ENCODE measurements around the gene RFNG. TPM values are rescaled to one million over a fixed set of nuclear protein-coding genes. Genes with fewer than 3 reads are reported as not detected.

RFNG gene
- total and polyA plus RNA-seq, 2 of the 13 experiments (the other 11 are each of a cell fraction or from before 2014, with no cell fraction given) = 61.4 to 64.0 TPM

GRCh38 chr17:82018152-82018988, 33.2 kb downstream of the RFNG start (continued):
- no peak for TF ChIP-seq ZNF607 (CRISPR knock-in tag; IDR thresholded peaks at IDR 0.05; ENCODE audit: borderline replicate concordance)
- TF ChIP-seq NONO (IDR thresholded peaks at IDR 0.05) = no peak
- peak; percentile 54; the same call in 1 of the 2 replicates for TF ChIP-seq NONO (CRISPR knock-in tag; conservative IDR thresholded peaks at IDR 0.05)
- TF ChIP-seq CREM (IDR thresholded peaks at IDR 0.05) = no peak
- no peak for TF ChIP-seq CREM (CRISPR knock-in tag; IDR thresholded peaks at IDR 0.05)
- peak; percentile 8 for TF ChIP-seq PHF5A (CRISPR knock-in tag; IDR thresholded peaks at IDR 0.05; ENCODE audit: low read depth, unreplicated experiment)
- TF ChIP-seq ZNF678 (CRISPR knock-in tag; IDR thresholded peaks at IDR 0.05) = no peak
- TF ChIP-seq HNF1A (IDR thresholded peaks at IDR 0.05; ENCODE audit: low read depth) = no peak
- no peak for TF ChIP-seq HNF1A (CRISPR knock-in tag; IDR thresholded peaks at IDR 0.05; ENCODE audit: borderline replicate concordance)
- no peak for TF ChIP-seq RFX3 (CRISPR knock-in tag; IDR thresholded peaks at IDR 0.05)
- no peak for TF ChIP-seq ZNF557 (CRISPR knock-in tag; IDR thresholded peaks at IDR 0.05)
- no peak for TF ChIP-seq TBX3 (IDR thresholded peaks at IDR 0.05; ENCODE audit: borderline replicate concordance)
- TF ChIP-seq KAT8 (CRISPR knock-in tag; IDR thresholded peaks at IDR 0.05) = no peak
- no peak; the same call in 1 of the 2 replicates for TF ChIP-seq ZNF331 (CRISPR knock-in tag; IDR thresholded peaks at IDR 0.05)
- TF ChIP-seq DBP (CRISPR knock-in tag; IDR thresholded peaks at IDR 0.05; ENCODE audit: not compliant biosample characterization) = no peak
- no peak for TF ChIP-seq HOXA5 (CRISPR knock-in tag; IDR thresholded peaks at IDR 0.05)
- TF ChIP-seq IRF9 (CRISPR knock-in tag; IDR thresholded peaks at IDR 0.05; ENCODE audit: borderline replicate concordance) = no peak
- TF ChIP-seq ZNF432 (CRISPR knock-in tag; IDR thresholded peaks at IDR 0.05; ENCODE audit: borderline replicate concordance) = no peak
- TF ChIP-seq SOX13 (IDR thresholded peaks at IDR 0.05) = no peak
- TF ChIP-seq SOX13 (CRISPR knock-in tag; conservative IDR thresholded peaks at IDR 0.05 in 1 of 2, IDR thresholded peaks at IDR 0.05 in 1 of 2) = no peak; a peak in 1 of 4 replicates
- no peak for TF ChIP-seq THAP8 (CRISPR knock-in tag; IDR thresholded peaks at IDR 0.05; ENCODE audit: borderline replicate concordance)
- TF ChIP-seq MEIS2 (CRISPR knock-in tag; IDR thresholded peaks at IDR 0.05) = no peak
- TF ChIP-seq TOPORS (CRISPR knock-in tag; IDR thresholded peaks at IDR 0.05) = no peak
- TF ChIP-seq ZNF282 (IDR thresholded peaks at IDR 0.05; ENCODE audit: partially characterized antibody) = no peak
- peak; percentile 45 for TF ChIP-seq POLR2AphosphoS5 (IDR thresholded peaks at IDR 0.05; ENCODE audit: low read depth, low read length)
- TF ChIP-seq MTA3 (CRISPR knock-in tag; IDR thresholded peaks at IDR 0.05) = no peak
